DOHH2 (cell line): Measurements from ENCODE around the gene PP2D1.

ENCODE experiments used
- EZH2phosphoT487 ChIP-seq: fragments of 200-600 bp; sonication (generic); IDR thresholded peaks from 2 replicates; pipeline ENCODE4 v1.6.1; 2017; ENCODE audit warnings: borderline replicate concordance, mild to moderate bottlenecking, antibody characterized with exemption, low read length, moderate library complexity, mixed read lengths
- TF ChIP-seq, protein P1 (sequence below): fragments of 200-600 bp; sonication (generic); IDR thresholded peaks from one replicate; pipeline ENCODE4 v1.5.1; 2014; ENCODE audit warnings: antibody characterized with exemption, mild to moderate bottlenecking, low read depth, low read length; ENCODE audit not compliant: poor library complexity, severe bottlenecking

- TF ChIP-seq EZH2phosphoT487 = no peak
- TF ChIP-seq, protein P1, sequence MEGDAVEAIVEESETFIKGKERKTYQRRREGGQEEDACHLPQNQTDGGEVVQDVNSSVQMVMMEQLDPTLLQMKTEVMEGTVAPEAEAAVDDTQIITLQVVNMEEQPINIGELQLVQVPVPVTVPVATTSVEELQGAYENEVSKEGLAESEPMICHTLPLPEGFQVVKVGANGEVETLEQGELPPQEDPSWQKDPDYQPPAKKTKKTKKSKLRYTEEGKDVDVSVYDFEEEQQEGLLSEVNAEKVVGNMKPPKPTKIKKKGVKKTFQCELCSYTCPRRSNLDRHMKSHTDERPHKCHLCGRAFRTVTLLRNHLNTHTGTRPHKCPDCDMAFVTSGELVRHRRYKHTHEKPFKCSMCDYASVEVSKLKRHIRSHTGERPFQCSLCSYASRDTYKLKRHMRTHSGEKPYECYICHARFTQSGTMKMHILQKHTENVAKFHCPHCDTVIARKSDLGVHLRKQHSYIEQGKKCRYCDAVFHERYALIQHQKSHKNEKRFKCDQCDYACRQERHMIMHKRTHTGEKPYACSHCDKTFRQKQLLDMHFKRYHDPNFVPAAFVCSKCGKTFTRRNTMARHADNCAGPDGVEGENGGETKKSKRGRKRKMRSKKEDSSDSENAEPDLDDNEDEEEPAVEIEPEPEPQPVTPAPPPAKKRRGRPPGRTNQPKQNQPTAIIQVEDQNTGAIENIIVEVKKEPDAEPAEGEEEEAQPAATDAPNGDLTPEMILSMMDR = no peak
Observed at GRCh38 chr3:20007960-20008359, 4.1 kb downstream of the PP2D1 start.
